GM19099 (cell line): Measurements from ENCODE around the gene SPCS2.

Experiments
- POLR2A ChIP-seq: IDR thresholded peaks from 3 replicates; pipeline ENCODE4 v1.6.1; 2011; ENCODE audit warnings: low read depth; ENCODE audit not compliant: insufficient read length; ENCODE audit errors: extremely low read depth

SPCS2 gene

DNA sequence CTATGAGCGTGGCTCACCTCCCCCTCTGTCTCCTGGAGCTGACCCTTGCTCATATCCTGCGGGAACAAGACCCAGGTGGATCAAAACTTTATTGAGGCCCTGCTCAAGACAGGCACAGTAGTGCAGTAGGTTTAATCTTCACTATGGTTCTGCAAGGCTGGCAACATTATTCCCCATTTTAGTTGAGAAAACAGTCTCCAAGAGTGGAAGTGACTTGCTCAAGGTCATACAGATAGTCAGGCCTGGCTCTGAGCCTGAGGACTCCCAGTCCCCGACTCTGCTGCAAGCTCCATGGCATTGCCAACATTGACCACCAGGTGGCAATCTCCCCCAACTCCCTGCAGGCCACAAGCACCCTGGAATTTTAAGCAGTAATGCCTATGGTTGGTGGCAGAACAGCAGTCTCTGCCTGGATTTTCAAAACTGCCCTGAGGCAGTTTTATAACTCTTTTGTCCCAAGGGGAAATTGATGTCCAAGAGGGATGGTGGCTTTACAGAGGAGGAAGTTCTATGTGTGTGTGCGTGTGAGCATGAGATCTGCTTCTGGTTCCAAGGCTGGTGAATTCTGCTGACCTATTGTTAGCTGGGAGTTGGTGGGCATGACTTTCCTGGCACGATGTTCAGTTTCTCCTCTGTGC lies 73.8 kb downstream of the SPCS2 start:
- no peak for TF ChIP-seq POLR2A

DNA sequence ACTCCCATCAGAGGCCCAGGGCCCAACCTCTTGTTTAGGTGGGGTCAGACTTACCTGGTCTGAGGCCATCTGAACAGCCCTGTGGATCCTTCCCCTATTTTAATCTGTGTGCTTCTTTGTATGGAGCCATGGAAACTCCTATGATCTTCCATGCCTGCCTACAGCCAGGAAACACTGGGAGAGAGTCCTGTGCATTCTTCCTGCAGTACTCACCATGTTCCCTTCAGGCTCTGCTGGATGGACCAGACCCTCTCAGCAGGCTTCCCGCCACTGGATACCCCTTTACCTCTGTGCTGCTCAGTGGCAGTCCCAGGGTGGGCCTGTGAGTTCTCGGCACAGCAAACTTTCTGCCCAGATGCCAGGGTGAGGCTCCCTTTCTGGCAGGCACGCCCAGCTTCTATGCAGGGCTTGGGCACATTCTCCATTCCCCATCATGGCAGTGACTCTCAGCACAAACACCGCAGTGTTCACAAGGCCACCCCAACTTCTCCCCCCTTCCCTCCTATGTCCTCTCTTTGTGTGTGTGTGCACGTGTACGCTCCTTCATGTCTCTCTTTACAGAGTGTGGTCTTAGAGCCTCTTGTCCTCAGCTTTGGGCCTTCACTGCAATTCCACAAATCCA lies 74.5 kb downstream of the SPCS2 start:
- no peak for TF ChIP-seq POLR2A

DNA sequence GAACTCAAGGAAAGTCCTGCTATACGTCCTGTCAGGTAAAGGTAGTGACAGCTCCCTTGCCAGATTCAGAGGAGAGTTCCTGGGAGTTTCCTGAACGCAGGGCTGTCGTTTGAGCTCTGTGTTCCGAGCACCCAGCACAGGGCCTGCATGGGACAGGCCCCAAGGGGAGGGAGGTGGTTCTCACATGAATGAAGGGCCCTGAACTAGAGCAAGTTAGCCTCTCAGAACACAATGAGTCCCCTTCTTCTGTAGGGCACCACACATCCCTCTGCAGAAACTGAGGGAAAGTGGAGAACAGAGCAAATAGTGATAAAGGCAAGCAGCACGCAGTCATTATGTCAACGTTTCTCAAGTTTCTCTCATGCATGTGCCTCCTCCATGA lies 75.0 kb downstream of the SPCS2 start:
- no peak for TF ChIP-seq POLR2A

GRCh38 chr11:75024764-75025211 lies 75.7 kb downstream of the SPCS2 start:
- TF ChIP-seq POLR2A = no peak

GRCh38 chr11:75025561-75025960 lies 76.5 kb downstream of the SPCS2 start:
- TF ChIP-seq POLR2A = no peak

GRCh38 chr11:75028321-75028720 lies 79.3 kb downstream of the SPCS2 start:
- no peak for TF ChIP-seq POLR2A
